Thymus (tissue), 11 donors: ENCODE data around the gene RHOT1. TPM values are rescaled to one million over a fixed set of nuclear protein-coding genes. Genes with fewer than 3 reads are reported as not detected.
"Not testable (repeated sequence)": the region's sequence is repeated elsewhere in the genome, so short reads cannot be mapped to it uniquely, and the experiment has no call there.

Source experiments
- DNase-seq, 9 donors: peaks; one replicate each; pipeline ENCODE4 v3.0.0-alpha.2; 2013; ENCODE audit warnings: low spot score in 9 of 9, low read depth in 6 of 9, missing footprints in 1 of 9
- H3K27ac ChIP-seq, 2 donors: one replicate each; pipeline ENCODE4 v1.5.1; 2013; ENCODE audit warnings: control low read depth in 1 of 2, low read depth in 1 of 2, low read length in 1 of 2, mild to moderate bottlenecking in 1 of 2, moderate library complexity in 1 of 2
- H3K27me3 ChIP-seq, 2 donors: one replicate each; pipeline ENCODE4 v1.5.1; 2013; ENCODE audit warnings: low read length in 1 of 2; ENCODE audit not compliant: control insufficient read depth in 2 of 2, insufficient read depth in 1 of 2
- H3K36me3 ChIP-seq, 2 donors: one replicate each; pipeline ENCODE4 v1.5.1; 2013; ENCODE audit warnings: low read length in 1 of 2, mild to moderate bottlenecking in 1 of 2, moderate library complexity in 1 of 2; ENCODE audit not compliant: control insufficient read depth in 2 of 2, insufficient read depth in 2 of 2
- H3K4me1 ChIP-seq, 2 donors: one replicate each; pipeline ENCODE4 v1.5.1; 2013; ENCODE audit warnings: low read length in 2 of 2; ENCODE audit not compliant: control insufficient read depth in 2 of 2, insufficient read depth in 2 of 2
- H3K4me3 ChIP-seq, 2 donors: one replicate each; pipeline ENCODE4 v1.5.1; 2013; ENCODE audit warnings: low read length in 2 of 2, control low read depth in 1 of 2, mild to moderate bottlenecking in 1 of 2
- H3K9me3 ChIP-seq, 2 donors: one replicate each; pipeline ENCODE4 v1.5.1; 2013; ENCODE audit warnings: low read length in 1 of 2, mild to moderate bottlenecking in 1 of 2; ENCODE audit not compliant: control insufficient read depth in 2 of 2, insufficient read depth in 1 of 2
- WGBS: extraction: QIAGEN DNeasy Blood & Tissue Kit; methylation state at CpG from one replicate; pipeline ENCODE4 v1.1.7; 2013; 5-methylcytosine and 5-hydroxymethylcytosine counted together
- polyA plus RNA-seq: library from polyadenylated mRNA; stranded (reverse); fragments of 200-250 nt; gene quantifications from one replicate; pipeline ENCODE4 v1.2.3, GENCODE V29; 2013
- total RNA-seq: library from RNA; stranded (reverse); fragments of 120-200 nt; gene quantifications from one replicate; pipeline ENCODE4 v1.2.4, GENCODE V29; 2013
- donor health status: healthy.

RHOT1 gene
- total and polyA plus RNA-seq, 2 donors: 43.9 to 51.6 TPM

DNA sequence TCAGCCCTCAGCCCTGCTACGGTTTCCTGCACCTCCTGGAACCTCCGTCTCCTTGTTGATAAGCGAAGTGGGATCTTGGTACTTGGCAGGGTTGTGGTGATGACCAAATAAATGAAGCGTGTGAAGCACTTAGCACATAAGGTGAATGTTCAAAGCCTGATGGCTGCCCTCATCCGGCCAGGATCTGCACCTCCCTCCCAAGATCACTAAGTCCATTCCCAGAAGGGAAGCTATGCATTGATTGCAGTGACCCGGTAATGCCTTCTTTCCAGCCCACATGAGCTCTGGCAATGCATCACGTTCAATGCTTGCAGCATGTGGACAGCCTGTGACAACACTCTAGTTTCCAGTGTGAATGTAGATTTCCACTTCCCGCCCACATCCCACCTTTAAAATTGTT is 24.9 kb upstream of the RHOT1 start:
- 93% methylated on average over 8 of the region's 8 CpGs for WGBS
- no peaks in the 10 kb centered on the region for H3K27me3 ChIP-seq
- no peaks in the 10 kb centered on the region for H3K36me3 ChIP-seq
- H3K4me1 ChIP-seq: peaks cover 4 to 11% of the 10 kb centered on the region in 2 donors
- no peak for DNase-seq
- H3K9me3 ChIP-seq: no peaks in the 10 kb centered on the region
- no peak overlapping the region for H3K4me3 ChIP-seq
- H3K27ac ChIP-seq: no peak overlapping the region

- not testable (repeated sequence) for DNase-seq
- WGBS: 99% methylated on average over 3 of the region's 3 CpGs
Observed at GRCh38 chr17:32118088-32118487, 24.2 kb upstream of the RHOT1 start.

DNA sequence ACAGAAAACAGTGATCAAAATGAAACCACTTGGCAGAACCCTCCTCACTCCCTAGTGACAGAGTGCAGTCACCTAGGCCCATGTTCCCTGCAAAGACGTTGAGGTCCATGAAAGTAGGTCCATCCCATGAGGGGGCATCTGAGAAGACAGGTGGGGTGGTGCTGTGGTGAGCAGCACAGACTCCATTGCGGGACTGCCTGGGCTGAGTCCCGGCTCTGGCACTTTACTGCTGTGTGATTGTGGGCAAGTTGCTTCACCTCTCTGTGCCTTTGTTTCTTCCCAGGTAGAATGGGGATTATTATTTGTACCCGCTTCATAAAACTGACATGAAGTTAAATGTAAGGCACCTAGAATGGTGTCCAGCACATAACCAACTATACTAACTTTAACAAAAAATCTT is 23.5 kb upstream of the RHOT1 start:
- Histone ChIP-seq H3K9me3 (no peaks in the 10 kb centered on the region), H3K27ac (no peak overlapping the region), H3K4me3 (no peak overlapping the region), H3K36me3 (no peaks in the 10 kb centered on the region), H3K4me1 (peaks cover 0 to 11% of the 10 kb centered on the region in 2 donors), H3K27me3 (no peaks in the 10 kb centered on the region)
- no peak for DNase-seq
- 99% methylated on average over 4 of the region's 4 CpGs for WGBS

More at GRCh38 chr17:32118088-32118487, 24.2 kb upstream of the RHOT1 start:
- H3K27ac ChIP-seq, H3K9me3 ChIP-seq, H3K4me3 ChIP-seq, H3K36me3 ChIP-seq, H3K27me3 ChIP-seq: not testable (repeated sequence)
- peaks cover 4 to 11% of the 10 kb centered on the region in 2 donors for H3K4me1 ChIP-seq

DNA sequence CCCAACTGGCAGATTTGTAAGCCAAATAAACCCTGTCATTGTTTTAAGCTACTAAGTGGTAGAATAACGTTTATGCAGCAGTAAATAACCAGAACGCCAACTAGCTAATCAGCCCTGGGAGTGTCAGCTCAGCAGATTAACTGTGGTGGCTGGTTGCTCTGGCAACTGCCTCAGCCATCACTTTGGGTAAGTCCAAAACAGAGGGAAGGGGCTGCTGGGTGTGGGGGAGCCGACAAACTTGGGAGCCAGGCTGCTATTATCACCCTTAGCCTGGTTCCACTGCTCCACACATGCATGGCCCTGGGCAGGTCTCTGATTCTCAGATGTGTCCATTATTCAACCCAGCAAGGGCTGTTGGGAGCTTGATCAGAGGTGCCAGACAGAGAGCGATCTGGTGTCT is 22.2 kb upstream of the RHOT1 start:
- DNase-seq: no peak
- Histone ChIP-seq H3K27me3 (no peaks in the 10 kb centered on the region), H3K4me1 (peaks cover 0 to 5% of the 10 kb centered on the region in 2 donors), H3K4me3 (no peak overlapping the region), H3K9me3 (no peaks in the 10 kb centered on the region), H3K36me3 (no peaks in the 10 kb centered on the region), H3K27ac (no peak overlapping the region)
- WGBS: 95% methylated on average over 4 of the region's 4 CpGs

DNA sequence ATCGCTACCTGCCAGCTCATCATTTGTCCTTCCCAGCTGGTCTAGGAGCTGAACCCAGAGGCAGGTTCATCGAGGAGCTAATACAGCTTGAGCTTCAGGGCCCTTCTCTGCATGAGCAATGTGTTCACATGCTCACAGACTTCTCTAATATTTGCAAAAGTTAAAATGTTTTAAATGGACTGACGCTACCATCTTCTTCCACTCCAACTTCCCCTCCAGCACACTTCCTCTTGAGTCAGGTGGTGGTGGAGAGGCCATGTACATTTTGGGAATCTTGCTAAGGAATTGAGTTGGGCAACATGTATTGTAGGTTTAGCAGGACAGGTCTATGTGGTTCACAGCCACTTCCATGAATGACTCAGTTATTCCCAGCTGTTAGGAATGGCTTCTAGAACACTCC is 21.6 kb upstream of the RHOT1 start:
- H3K27me3 ChIP-seq: no peaks in the 10 kb centered on the region
- H3K36me3 ChIP-seq: no peaks in the 10 kb centered on the region
- peaks cover 0 to 5% of the 10 kb centered on the region in 2 donors for H3K4me1 ChIP-seq
- H3K27ac ChIP-seq: no peak overlapping the region
- no peaks in the 10 kb centered on the region for H3K9me3 ChIP-seq
- DNase-seq: no peak
- 94% methylated on average over 3 of the region's 3 CpGs for WGBS
- no peak overlapping the region for H3K4me3 ChIP-seq

DNA sequence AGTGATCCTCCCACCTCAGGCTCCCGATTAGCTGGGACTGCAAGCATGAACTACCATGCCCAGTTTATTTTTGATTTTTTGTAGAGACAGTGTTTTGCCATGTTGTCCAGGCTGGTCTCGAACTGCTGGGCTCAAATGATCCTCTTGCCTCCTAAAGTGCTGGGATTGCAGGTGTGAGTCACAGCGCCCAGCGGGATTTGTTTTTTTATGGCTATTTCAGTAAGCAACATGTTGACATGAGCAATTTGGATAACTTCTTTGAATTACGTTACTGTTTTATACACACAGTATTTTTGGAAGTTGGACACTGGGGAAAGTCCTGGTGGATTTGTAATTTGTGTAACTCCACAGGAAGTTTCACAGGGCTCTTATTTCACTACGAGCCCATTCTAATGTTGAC is 18.5 kb upstream of the RHOT1 start:
- Histone ChIP-seq H3K9me3 (no peaks in the 10 kb centered on the region), H3K27ac (no peak overlapping the region), H3K4me1 (peaks cover 0 to 15% of the 10 kb centered on the region in 2 donors), H3K27me3 (no peaks in the 10 kb centered on the region), H3K36me3 (no peaks in the 10 kb centered on the region), H3K4me3 (no peak overlapping the region)
- no peak for DNase-seq
- WGBS: 95% methylated on average over 6 of the region's 6 CpGs

DNA sequence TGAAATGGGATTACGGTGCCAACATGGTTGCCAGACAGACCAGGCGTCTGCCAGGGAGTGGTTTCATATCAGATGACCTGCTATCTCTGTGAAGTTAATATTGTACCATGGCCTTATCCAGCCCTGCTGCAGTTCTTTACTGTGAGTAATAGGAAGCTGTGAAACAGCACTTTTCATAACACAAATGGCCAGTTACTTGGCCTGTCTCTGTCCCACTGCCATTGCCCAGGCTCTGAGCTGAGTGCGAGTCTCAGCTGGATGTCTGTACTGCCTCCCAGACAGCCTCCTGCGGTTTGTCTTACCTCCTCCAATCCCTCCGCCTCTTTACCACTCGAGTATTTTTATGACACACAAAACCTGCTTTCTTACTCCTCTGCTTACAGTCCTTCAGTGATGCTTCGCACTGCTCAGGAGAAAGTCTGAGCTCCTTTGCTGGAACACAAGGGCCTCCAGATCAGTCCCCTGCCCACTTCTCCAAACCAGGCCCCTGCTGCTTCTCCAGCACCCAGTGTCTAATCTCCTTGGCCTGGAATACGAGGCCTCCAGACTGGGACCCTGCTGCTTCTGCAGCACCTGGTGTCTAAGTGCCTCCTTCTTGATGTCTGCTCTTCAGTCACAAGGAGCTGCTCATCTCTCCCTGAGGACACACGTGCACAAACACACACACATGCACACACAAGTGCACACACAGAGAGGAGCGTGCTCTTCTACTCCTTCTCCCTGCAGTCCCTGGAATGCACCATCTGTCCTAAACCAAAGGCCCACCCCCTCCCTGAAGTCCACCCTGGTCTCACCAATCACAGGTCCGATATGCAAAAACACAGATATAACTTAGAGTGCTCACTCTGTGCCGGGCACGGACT is 17.1 kb upstream of the RHOT1 start:
- Histone ChIP-seq H3K36me3 (no peaks in the 10 kb centered on the region), H3K9me3 (no peaks in the 10 kb centered on the region), H3K27me3 (no peaks in the 10 kb centered on the region), H3K4me1 (peaks cover 0 to 20% of the 10 kb centered on the region in 2 donors), H3K4me3 (no peak overlapping the region), H3K27ac (no peak overlapping the region)
- WGBS: 98% methylated on average over 13 of the region's 13 CpGs
- no peak for DNase-seq

DNA sequence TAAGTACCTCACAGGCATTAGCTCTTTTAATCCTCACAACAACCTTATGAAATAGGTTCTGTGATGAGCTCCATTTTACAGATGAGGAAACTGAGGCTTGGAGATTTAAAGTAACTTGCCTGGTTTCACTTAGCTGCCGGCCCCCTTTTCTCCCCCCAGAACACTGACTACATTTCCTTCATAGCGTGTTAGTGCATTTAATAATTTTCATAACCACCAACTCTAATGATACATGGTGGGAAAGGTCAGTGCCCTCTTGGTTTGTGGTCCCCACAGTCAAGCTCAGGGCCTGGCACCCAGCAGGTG is 16.5 kb upstream of the RHOT1 start:
- DNase-seq: no peak
- WGBS: 97% methylated on average over 2 of the region's 2 CpGs
- Histone ChIP-seq H3K4me3 (no peak overlapping the region), H3K4me1 (peaks cover 0 to 20% of the 10 kb centered on the region in 2 donors), H3K36me3 (no peaks in the 10 kb centered on the region), H3K27ac (no peak overlapping the region), H3K9me3 (no peaks in the 10 kb centered on the region), H3K27me3 (no peaks in the 10 kb centered on the region)

DNA sequence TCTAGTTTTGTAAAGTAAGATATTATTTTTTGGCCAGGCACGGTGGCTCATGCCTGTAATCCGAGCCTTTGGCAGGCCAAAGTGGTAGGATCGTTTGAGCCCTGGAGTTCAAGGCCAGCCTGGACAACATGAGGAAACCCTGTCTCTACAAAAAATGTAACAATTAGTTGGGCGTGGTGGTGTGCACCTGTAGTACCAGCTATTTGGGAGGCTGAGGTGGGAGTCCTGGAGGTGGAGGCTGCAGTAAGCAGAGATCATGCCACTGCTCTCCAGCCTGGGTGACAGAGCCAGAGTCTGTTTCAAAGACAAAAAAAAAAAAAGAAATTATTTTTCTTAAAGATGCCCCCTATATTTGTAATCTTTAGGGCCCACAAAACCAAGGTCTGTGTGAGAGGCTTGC is 16.0 kb upstream of the RHOT1 start:
- H3K4me3 ChIP-seq: no peak overlapping the region
- no peak overlapping the region for H3K27ac ChIP-seq
- no peaks in the 10 kb centered on the region for H3K36me3 ChIP-seq
- no peak for DNase-seq
- H3K4me1 ChIP-seq: peaks cover 0 to 20% of the 10 kb centered on the region in 2 donors
- H3K9me3 ChIP-seq: no peaks in the 10 kb centered on the region
- WGBS: 98% methylated on average over 4 of the region's 4 CpGs
- no peaks in the 10 kb centered on the region for H3K27me3 ChIP-seq
